ENCODE measurements around the gene TMEM120B. TPM values are rescaled to one million over a fixed set of nuclear protein-coding genes. Genes with fewer than 3 reads are reported as not detected.

TMEM120B gene
- total and polyA plus RNA-seq, 2 experiments from 2014 or later: 5.5 to 9.5 TPM

- Histone ChIP-seq H3K36me3 (replicated peaks; ENCODE audit: insufficient read depth, low read depth) (no peaks in the 10 kb centered on the region), H3K4me1 (ENCODE audit: insufficient read depth) (no peaks in the 10 kb centered on the region), H3K79me2 (peaks cover 5% of the 10 kb centered on the region), H2AFZ (no peak overlapping the region), H4K20me1 (ENCODE audit: insufficient read depth, poor library complexity, severe bottlenecking) (no peaks in the 10 kb centered on the region), H3K9me2 (replicated peaks; ENCODE audit: insufficient read depth) (no peaks in the 10 kb centered on the region), H3K27ac (no peak overlapping the region), H3K27me3 (no peaks in the 10 kb centered on the region), H3K9me3 (ENCODE audit: low read depth) (no peaks in the 10 kb centered on the region), H3K4me2 (no peak overlapping the region), H3K4me3 (no peak overlapping the region)
- WGBS (ENCODE audit: low lambda C conversion rate, missing lambda C conversion rate): 94% methylated on average over 7 of the region's 7 CpGs
- DNase-seq (ENCODE audit: low spot score): no peak
- TF ChIP-seq CTCF (IDR thresholded peaks at IDR 0.05; ENCODE audit: poor library complexity) (no peak), EZH2phosphoT487 (IDR thresholded peaks at IDR 0.05; ENCODE audit: low read depth, severe bottlenecking, unreplicated experiment) (no peak), EZH2 (IDR thresholded peaks at IDR 0.05; ENCODE audit: borderline replicate concordance) (no peak)
These were observed 18.9 kb downstream of the TMEM120B start for GRCh38 chr12:121731473-121731872.

GRCh38 chr12:121733849-121734248 lies 21.3 kb downstream of the TMEM120B start:
- H3K4me1 ChIP-seq (ENCODE audit: insufficient read depth): no peaks in the 10 kb centered on the region
- no peak overlapping the region for H3K4me3 ChIP-seq
- no peak for DNase-seq (ENCODE audit: low spot score)
- 87% methylated on average over 8 of the region's 8 CpGs for WGBS (ENCODE audit: low lambda C conversion rate, missing lambda C conversion rate)
- H3K79me2 ChIP-seq: no peaks in the 10 kb centered on the region
- no peak overlapping the region for H2AFZ ChIP-seq
- no peaks in the 10 kb centered on the region for H3K9me3 ChIP-seq (ENCODE audit: low read depth)
- H4K20me1 ChIP-seq (ENCODE audit: insufficient read depth, poor library complexity, severe bottlenecking): no peaks in the 10 kb centered on the region
- no peaks in the 10 kb centered on the region for H3K9me2 ChIP-seq (replicated peaks; ENCODE audit: insufficient read depth)
- no peak overlapping the region for H3K4me2 ChIP-seq
- no peaks in the 10 kb centered on the region for H3K27me3 ChIP-seq
- no peaks in the 10 kb centered on the region for H3K36me3 ChIP-seq (replicated peaks; ENCODE audit: insufficient read depth, low read depth)
- TF ChIP-seq EZH2phosphoT487 (IDR thresholded peaks at IDR 0.05; ENCODE audit: low read depth, severe bottlenecking, unreplicated experiment) (no peak), CTCF (IDR thresholded peaks at IDR 0.05; ENCODE audit: poor library complexity) (no peak), EZH2 (IDR thresholded peaks at IDR 0.05; ENCODE audit: borderline replicate concordance) (no peak)
- H3K27ac ChIP-seq: no peak overlapping the region

GRCh38 chr12:121738340-121738858 lies 25.8 kb downstream of the TMEM120B start:
- Histone ChIP-seq H3K4me1 (ENCODE audit: insufficient read depth) (no peaks in the 10 kb centered on the region), H3K4me3 (no peak overlapping the region), H2AFZ (no peak overlapping the region), H4K20me1 (ENCODE audit: insufficient read depth, poor library complexity, severe bottlenecking) (no peaks in the 10 kb centered on the region), H3K27ac (no peak overlapping the region), H3K9me2 (replicated peaks; ENCODE audit: insufficient read depth) (no peaks in the 10 kb centered on the region), H3K9me3 (ENCODE audit: low read depth) (no peaks in the 10 kb centered on the region), H3K79me2 (no peaks in the 10 kb centered on the region), H3K4me2 (no peak overlapping the region), H3K27me3 (no peaks in the 10 kb centered on the region), H3K36me3 (replicated peaks; ENCODE audit: insufficient read depth, low read depth) (no peaks in the 10 kb centered on the region)
- 79% methylated on average over 9 of the region's 9 CpGs for WGBS (ENCODE audit: low lambda C conversion rate, missing lambda C conversion rate)
- TF ChIP-seq EZH2phosphoT487 (IDR thresholded peaks at IDR 0.05; ENCODE audit: low read depth, severe bottlenecking, unreplicated experiment): no peak
- TF ChIP-seq EZH2 (IDR thresholded peaks at IDR 0.05; ENCODE audit: borderline replicate concordance): no peak
- no peak for TF ChIP-seq CTCF (IDR thresholded peaks at IDR 0.05; ENCODE audit: poor library complexity)
- DNase-seq (ENCODE audit: low spot score): no peak

GRCh38 chr12:121740847-121741246 lies 28.3 kb downstream of the TMEM120B start:
- H3K27me3 ChIP-seq: no peaks in the 10 kb centered on the region
- 83% methylated on average over 4 of the region's 4 CpGs for WGBS (ENCODE audit: low lambda C conversion rate, missing lambda C conversion rate)
- H3K9me2 ChIP-seq (replicated peaks; ENCODE audit: insufficient read depth): no peaks in the 10 kb centered on the region
- no peaks in the 10 kb centered on the region for H3K4me1 ChIP-seq (ENCODE audit: insufficient read depth)
- no peaks in the 10 kb centered on the region for H3K36me3 ChIP-seq (replicated peaks; ENCODE audit: insufficient read depth, low read depth)
- DNase-seq (ENCODE audit: low spot score): no peak
- no peaks in the 10 kb centered on the region for H3K9me3 ChIP-seq (ENCODE audit: low read depth)
- H3K79me2 ChIP-seq: no peaks in the 10 kb centered on the region
- no peak overlapping the region for H3K27ac ChIP-seq
- H2AFZ ChIP-seq: no peak overlapping the region
- H4K20me1 ChIP-seq (ENCODE audit: insufficient read depth, poor library complexity, severe bottlenecking): no peaks in the 10 kb centered on the region
- H3K4me2 ChIP-seq: no peak overlapping the region
- TF ChIP-seq EZH2phosphoT487 (IDR thresholded peaks at IDR 0.05; ENCODE audit: low read depth, severe bottlenecking, unreplicated experiment): no peak
- TF ChIP-seq EZH2 (IDR thresholded peaks at IDR 0.05; ENCODE audit: borderline replicate concordance): no peak
- TF ChIP-seq CTCF (IDR thresholded peaks at IDR 0.05; ENCODE audit: poor library complexity): no peak
- H3K4me3 ChIP-seq: no peak overlapping the region
